COLO829 (cell line): ENCODE measurements around the gene LAMA5.
"Not testable (repeated sequence)": the region's sequence is repeated elsewhere in the genome, so short reads cannot be mapped to it uniquely, and the experiment has no call there.

Experiments used
- DNase-seq: peaks from one replicate; pipeline ENCODE4 v3.0.0; 2012; ENCODE audit warnings: low spot score

Gene LAMA5

GRCh38 chr20:62387933-62388635, 21.0 kb upstream of the LAMA5 start:
- DNase-seq = no peak

GRCh38 chr20:62387219-62387913, 20.3 kb upstream of the LAMA5 start:
- no peak for DNase-seq

- DNase-seq = peak; percentile 88
These were observed 19.5 kb upstream of the LAMA5 start, which contains the start of gene RPS21 for GRCh38 chr20:62386383-62387218. Gene RPS21 (plus strand): TSS chr20:62387103. CDS start chr20:62387339, 236 bp downstream.

GRCh38 chr20:62382306-62383198, 15.4 kb upstream of the LAMA5 start:
- DNase-seq = peak; percentile 72

- DNase-seq = no peak
These were observed 14.7 kb upstream of the LAMA5 start for GRCh38 chr20:62381842-62382241.

- no peak for DNase-seq
These were observed 14.2 kb upstream of the LAMA5 start for GRCh38 chr20:62381202-62381797.

GRCh38 chr20:62378215-62378614, 11.1 kb upstream of the LAMA5 start:
- no peak for DNase-seq

- no peak for DNase-seq
These were observed 10.6 kb upstream of the LAMA5 start for GRCh38 chr20:62377615-62378178.

- no peak for DNase-seq
These were observed 10.0 kb upstream of the LAMA5 start for GRCh38 chr20:62377064-62377461.

- no peak for DNase-seq
These were observed 9.3 kb upstream of the LAMA5 start for GRCh38 chr20:62376112-62377063.

GRCh38 chr20:62374331-62375152, 7.4 kb upstream of the LAMA5 start:
- DNase-seq = no peak

- not testable (repeated sequence) for DNase-seq
These were observed 6.6 kb upstream of the LAMA5 start for GRCh38 chr20:62373631-62374179.

- no peak for DNase-seq
These were observed 5.2 kb upstream of the LAMA5 start for GRCh38 chr20:62372042-62372993.

GRCh38 chr20:62371588-62372041, 4.5 kb upstream of the LAMA5 start:
- no peak for DNase-seq

GRCh38 chr20:62370807-62371587, 3.9 kb upstream of the LAMA5 start:
- DNase-seq = no peak

- DNase-seq = no peak
These were observed 3.1 kb upstream of the LAMA5 start for GRCh38 chr20:62370115-62370806.
